ENCODE data around the gene ERN2.

The ERN2 gene

GRCh38 chr16:23683487-23683886 is 29.5 kb downstream of the ERN2 start:
- no peak for DNase-seq

- no peak for DNase-seq
Observed at GRCh38 chr16:23682181-23682580, 30.8 kb downstream of the ERN2 start.

GRCh38 chr16:23679986-23680336 is 33.1 kb downstream of the ERN2 start:
- no peak for DNase-seq

- DNase-seq, result peak; percentile 43
Observed at GRCh38 chr16:23679274-23679985, 33.6 kb downstream of the ERN2 start.

GRCh38 chr16:23678430-23679273 is 34.4 kb downstream of the ERN2 start, which contains the start of gene PLK1:
TSS of gene PLK1 (plus strand) at chr16:23678889. CDS start at chr16:23678933, 44 bp downstream.
- DNase-seq, result peak; percentile 91

GRCh38 chr16:23676924-23677480 is 36.0 kb downstream of the ERN2 start:
- no peak for DNase-seq

- DNase-seq, result no peak
Observed at GRCh38 chr16:23673971-23674614, 38.9 kb downstream of the ERN2 start.

GRCh38 chr16:23670137-23670776 is 42.8 kb downstream of the ERN2 start:
- DNase-seq, result peak; percentile 91

GRCh38 chr16:23668873-23669272 is 44.1 kb downstream of the ERN2 start:
- DNase-seq, result no peak

- DNase-seq, result no peak
Observed at GRCh38 chr16:23668225-23668624, 44.8 kb downstream of the ERN2 start.

GRCh38 chr16:23667355-23667659 is 45.7 kb downstream of the ERN2 start:
- no peak for DNase-seq

GRCh38 chr16:23666571-23667354 is 46.3 kb downstream of the ERN2 start:
- no peak for DNase-seq

GRCh38 chr16:23663918-23664317 is 49.1 kb downstream of the ERN2 start:
- peak; percentile 34 for DNase-seq

GRCh38 chr16:23651943-23652468 is 61.0 kb downstream of the ERN2 start:
- no peak for DNase-seq

GRCh38 chr16:23650674-23651416 is 62.2 kb downstream of the ERN2 start:
- peak; percentile 27 for DNase-seq

GRCh38 chr16:23642246-23642774 is 70.7 kb downstream of the ERN2 start:
- no peak for DNase-seq

GRCh38 chr16:23640931-23641765 is 71.9 kb downstream of the ERN2 start, which contains the start of the genes DCTN5 and PALB2:
TSS of gene DCTN5 (plus strand) at chr16:23641466. CDS start at chr16:23641543, 77 bp downstream.
TSS of gene PALB2 (minus strand) at chr16:23641310. CDS start at chr16:23641157, 153 bp downstream.
- DNase-seq, result peak; percentile 95

GRCh38 chr16:23640615-23640930 is 72.4 kb downstream of the ERN2 start:
- DNase-seq, result no peak

All from activated CD4-positive, alpha-beta T cell treated with anti-CD3 and anti-CD28 coated beads, Interleukin-2, amount 50 U/mL, for 16 hours (primary cell).